Measurements from ENCODE around the gene CEMIP2.
"Not testable (repeated sequence)": the region's sequence is repeated elsewhere in the genome, so short reads cannot be mapped to it uniquely, and the experiment has no call there.

DNA sequence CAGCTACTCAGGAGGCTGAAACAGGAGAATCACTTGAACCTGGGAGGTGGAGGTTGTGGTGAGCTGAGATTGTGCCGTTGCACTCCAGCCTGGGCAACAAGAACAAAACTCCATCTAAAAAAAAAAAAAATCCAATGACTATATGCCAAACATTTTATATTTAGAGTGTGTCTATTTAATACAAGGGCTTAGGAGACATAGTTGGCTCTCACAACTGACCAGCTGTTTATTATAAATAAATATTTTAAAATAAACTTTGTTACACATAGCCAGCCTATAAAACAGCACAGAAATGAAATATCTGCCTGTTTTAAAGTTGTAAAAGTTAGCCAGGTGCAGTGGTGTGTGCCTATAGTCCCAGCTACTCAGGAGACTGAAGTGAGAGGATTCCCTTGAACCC is 36.8 kb upstream of the CEMIP2 start:
- TF ChIP-seq, protein P1, sequence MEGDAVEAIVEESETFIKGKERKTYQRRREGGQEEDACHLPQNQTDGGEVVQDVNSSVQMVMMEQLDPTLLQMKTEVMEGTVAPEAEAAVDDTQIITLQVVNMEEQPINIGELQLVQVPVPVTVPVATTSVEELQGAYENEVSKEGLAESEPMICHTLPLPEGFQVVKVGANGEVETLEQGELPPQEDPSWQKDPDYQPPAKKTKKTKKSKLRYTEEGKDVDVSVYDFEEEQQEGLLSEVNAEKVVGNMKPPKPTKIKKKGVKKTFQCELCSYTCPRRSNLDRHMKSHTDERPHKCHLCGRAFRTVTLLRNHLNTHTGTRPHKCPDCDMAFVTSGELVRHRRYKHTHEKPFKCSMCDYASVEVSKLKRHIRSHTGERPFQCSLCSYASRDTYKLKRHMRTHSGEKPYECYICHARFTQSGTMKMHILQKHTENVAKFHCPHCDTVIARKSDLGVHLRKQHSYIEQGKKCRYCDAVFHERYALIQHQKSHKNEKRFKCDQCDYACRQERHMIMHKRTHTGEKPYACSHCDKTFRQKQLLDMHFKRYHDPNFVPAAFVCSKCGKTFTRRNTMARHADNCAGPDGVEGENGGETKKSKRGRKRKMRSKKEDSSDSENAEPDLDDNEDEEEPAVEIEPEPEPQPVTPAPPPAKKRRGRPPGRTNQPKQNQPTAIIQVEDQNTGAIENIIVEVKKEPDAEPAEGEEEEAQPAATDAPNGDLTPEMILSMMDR (IDR thresholded peaks at IDR 0.05; ENCODE audit: insufficient read depth, low read length, poor library complexity, severe bottlenecking): not testable (repeated sequence)
- not testable (repeated sequence) for TF ChIP-seq EZH2phosphoT487 (conservative IDR thresholded peaks at IDR 0.05; ENCODE audit: low read length)

All from SU-DHL-6 (cell line).